Esophagus squamous epithelium (tissue), 4 donors: ENCODE results near the gene PARD3B.

Source experiments
- POLR2A ChIP-seq, 4 donors: fragments of 450-650 bp; IDR thresholded peaks; one replicate each; pipeline ENCODE4 v1.6.1; 2017; ENCODE audit warnings: antibody characterized with exemption in 4 of 4, mild to moderate bottlenecking in 4 of 4, moderate library complexity in 3 of 4
- TF ChIP-seq, protein P1 (sequence below), 6 experiments: fragments of 450-650 bp in 4 of 6; fragments of 200-600 bp in 2 of 6; sonication (generic) in 2 of 6; IDR thresholded peaks; one replicate each; pipeline ENCODE4 v1.5.1; 2016 to 2019; ENCODE audit warnings: antibody characterized with exemption in 6 of 6, mild to moderate bottlenecking in 4 of 6, moderate library complexity in 4 of 6

DNA sequence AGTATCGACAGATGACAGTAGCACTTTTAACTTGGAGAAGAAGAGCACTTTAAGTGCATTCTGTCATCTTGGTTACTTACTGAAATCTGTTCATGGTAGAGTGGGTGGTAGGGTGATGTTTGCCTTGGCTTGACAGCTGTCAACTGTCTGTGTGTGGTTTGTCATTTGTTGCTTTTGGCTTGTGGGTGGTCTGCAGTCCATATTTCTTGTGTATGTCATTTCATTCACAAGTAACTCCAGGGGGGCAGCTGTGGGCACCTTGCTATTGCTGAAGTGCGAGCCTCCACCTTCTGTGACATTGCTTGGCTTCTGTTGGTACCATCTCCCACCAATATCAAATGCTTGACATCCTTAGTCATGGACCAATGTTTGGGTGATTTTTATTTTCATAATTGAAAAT, 825.5 kb downstream of the PARD3B start:
- TF ChIP-seq POLR2A (IDR thresholded peaks at IDR 0.05) = no peak
- TF ChIP-seq, protein P1, sequence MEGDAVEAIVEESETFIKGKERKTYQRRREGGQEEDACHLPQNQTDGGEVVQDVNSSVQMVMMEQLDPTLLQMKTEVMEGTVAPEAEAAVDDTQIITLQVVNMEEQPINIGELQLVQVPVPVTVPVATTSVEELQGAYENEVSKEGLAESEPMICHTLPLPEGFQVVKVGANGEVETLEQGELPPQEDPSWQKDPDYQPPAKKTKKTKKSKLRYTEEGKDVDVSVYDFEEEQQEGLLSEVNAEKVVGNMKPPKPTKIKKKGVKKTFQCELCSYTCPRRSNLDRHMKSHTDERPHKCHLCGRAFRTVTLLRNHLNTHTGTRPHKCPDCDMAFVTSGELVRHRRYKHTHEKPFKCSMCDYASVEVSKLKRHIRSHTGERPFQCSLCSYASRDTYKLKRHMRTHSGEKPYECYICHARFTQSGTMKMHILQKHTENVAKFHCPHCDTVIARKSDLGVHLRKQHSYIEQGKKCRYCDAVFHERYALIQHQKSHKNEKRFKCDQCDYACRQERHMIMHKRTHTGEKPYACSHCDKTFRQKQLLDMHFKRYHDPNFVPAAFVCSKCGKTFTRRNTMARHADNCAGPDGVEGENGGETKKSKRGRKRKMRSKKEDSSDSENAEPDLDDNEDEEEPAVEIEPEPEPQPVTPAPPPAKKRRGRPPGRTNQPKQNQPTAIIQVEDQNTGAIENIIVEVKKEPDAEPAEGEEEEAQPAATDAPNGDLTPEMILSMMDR (IDR thresholded peaks at IDR 0.05) = no peak
